Activated T-cell treated with anti-CD3 and anti-CD28 coated beads for 4 hours (primary cell): ENCODE measurements around the gene ZNF860.

Experiments used
- DNase-seq: peaks from one replicate; pipeline ENCODE4 v3.0.0-alpha.2; 2020

The ZNF860 gene

GRCh38 chr3:31981206-31982181 lies at the start of gene ZNF860, which contains the start of gene OSBPL10:
Gene ZNF860 (plus strand): TSS chr3:31981750. CDS start chr3:31989080, 7,330 bp downstream.
Gene OSBPL10 (minus strand): TSS chr3:31981262. CDS start chr3:31981179, 83 bp downstream.
- DNase-seq: no peak

GRCh38 chr3:31932990-31933389 lies 48.6 kb upstream of the ZNF860 start:
- DNase-seq: no peak

DNA sequence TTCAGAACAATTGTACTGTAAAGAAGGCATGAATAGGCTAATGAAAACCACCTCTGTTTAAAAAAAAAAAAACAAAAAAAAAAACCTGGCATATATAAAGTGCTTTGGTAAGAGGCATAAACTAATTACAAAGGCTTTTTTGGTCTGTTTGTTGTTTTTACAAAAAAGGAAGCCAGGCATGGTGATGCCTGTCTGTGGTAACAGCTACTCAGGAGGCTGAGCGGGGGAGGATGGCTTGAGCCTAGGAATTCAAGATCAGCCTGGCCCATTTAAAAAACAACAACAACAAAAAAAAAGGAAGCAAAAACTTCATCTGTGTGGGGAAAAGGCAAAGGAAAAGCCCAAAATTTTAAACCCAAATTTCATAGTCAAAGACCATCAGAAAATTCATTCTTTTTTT lies 47.5 kb upstream of the ZNF860 start:
- no peak for DNase-seq

GRCh38 chr3:31934866-31935265 lies 46.7 kb upstream of the ZNF860 start:
- no peak for DNase-seq

DNA sequence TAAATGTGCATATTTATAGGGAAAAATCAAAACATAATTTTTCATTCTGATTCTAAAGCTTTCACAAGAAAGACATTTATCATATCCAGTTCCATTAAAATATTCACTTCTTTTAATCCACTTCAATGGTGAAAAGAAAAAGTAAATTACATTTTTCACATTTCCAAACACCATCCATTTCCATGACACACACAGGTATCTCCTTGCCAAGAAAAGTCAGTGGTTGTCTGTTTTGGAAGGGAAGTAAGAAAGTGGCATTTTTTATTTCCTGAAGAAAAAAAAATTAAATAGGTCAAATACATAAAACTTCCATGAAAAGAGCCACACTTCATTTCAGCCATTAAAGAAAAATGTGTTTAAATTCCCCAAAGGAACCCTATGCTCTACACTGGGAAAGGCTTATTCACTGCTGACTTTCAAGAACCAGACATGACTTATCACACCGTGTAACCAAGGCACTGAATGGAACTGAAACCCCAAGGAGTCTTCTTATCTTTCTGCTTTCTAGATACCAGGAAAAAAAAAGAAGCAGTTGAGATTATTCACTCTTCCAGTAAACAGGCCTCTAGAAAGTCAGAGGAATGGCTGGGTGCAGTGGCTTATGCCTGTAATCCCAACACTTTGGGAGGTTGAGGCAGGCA lies 45.0 kb upstream of the ZNF860 start:
- no peak for DNase-seq

DNA sequence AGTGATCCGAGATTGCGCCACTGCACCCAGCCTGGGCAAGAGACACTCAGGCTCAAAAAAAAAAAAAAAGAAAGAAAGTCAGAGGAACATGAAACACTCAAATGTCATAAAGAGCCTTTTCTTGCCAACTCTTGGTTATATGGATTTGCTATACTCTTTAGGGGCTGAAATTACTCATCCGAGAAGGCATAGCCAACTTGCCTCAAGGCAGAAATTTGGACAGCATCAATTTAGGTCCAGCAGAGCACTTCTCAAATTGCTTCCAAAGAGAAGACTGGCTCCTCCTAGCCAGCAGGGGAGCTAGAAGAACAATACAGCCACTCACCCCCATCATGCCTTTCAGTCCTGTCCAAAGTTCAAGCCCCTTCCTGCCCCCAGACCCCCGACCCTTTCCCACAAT lies 44.3 kb upstream of the ZNF860 start:
- DNase-seq: no peak

DNA sequence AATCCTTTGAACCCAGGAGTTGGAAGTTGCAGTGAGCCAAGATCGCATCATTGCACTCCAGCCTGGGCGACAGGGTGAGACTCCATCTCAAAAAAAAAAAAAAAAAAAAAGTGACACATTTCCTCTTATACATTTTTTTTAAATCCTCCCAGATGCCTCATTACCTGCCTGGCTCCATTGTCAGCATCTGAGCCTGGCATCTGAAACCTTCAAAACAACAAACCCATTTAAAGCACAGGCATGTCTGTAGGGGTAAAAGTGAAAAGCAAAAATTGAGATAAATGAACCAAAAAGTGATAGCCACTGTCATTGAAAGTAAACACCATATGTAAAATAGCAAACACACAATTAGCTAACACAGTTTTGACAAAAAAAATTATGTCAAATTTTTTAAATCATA lies 39.1 kb upstream of the ZNF860 start:
- no peak for DNase-seq

DNA sequence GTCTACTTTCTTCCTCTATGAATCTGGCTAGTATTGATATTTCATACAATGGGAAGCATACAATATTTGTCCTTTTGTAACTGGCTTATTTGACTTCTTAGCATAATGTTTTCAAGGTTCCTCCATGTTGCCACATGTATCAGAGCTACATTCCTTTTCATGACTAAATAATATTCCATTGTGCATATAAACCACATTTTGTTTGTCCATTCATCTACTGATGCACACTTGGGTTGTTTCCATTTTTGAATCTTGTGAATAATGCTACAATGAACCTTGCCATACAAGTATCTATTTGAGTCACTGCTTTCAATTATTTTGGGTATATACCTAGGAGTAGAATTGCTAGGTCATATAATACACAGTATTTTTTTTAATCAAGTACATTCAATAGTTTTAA lies 38.5 kb upstream of the ZNF860 start:
- no peak for DNase-seq

- no peak for DNase-seq
These were observed 35.9 kb upstream of the ZNF860 start for GRCh38 chr3:31945738-31946052.

GRCh38 chr3:31946484-31947081 lies 35.0 kb upstream of the ZNF860 start:
- no peak for DNase-seq

GRCh38 chr3:31947162-31947561 lies 34.4 kb upstream of the ZNF860 start:
- DNase-seq: no peak

DNA sequence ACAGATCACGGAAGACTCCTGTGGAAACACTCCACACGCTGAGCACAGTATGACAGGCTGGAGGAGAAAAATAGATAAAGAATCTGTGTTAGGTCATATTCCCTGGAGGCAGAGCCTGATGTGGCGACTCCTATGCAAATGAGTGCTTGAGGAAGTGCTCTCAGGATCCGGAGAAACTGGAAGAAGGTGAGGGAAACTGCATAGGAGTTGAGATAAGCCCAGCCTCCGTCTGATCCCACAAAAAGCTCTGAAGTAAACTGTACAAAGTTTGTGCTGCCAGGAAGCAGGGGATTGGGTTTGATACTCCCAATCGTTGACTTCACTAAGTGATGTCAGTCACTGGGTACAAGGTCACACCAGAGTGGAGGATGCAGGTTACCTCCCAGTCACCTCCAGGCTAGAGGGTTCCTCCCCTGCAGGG lies 33.9 kb upstream of the ZNF860 start:
- DNase-seq: no peak

DNA sequence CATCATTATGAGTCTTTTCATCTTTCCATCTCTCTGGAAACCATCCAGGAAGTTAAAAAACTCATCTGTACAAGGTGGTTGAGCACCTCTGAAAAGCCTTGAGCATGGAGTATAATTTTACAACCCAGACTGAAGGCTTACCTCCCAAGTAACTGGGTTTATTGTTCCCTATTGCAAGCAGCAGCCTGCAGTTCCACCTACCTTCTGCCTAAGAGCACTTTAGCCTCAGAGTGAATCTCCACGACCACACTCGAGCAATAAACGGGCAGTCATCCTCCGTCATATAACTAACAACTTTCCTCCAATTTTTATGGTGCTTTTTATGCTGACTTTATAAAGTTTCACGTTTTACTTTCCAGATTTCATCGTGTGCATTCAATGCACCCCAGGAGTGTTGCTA lies 33.3 kb upstream of the ZNF860 start:
- no peak for DNase-seq

GRCh38 chr3:31952205-31952604 lies 29.3 kb upstream of the ZNF860 start:
- no peak for DNase-seq

DNA sequence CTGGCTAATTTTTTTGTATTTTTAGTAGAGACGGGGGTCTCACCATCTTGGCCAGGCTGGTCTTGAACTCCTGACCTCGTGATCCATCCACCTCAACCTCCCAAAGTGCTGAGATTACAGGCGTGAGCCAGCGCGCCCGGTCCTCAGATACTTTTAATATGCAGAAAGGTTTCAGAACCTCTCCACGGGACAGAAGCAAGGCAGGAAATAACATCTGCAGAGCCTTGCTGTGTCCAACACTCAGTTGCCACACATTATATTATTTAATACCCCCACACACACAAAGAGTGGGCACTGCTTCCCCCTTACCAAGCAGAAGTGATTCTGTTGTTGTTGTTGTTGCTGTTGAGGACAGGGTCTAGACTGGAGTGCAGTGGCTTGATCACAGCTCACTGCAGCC lies 28.5 kb upstream of the ZNF860 start:
- no peak for DNase-seq

GRCh38 chr3:31953636-31954035 lies 27.9 kb upstream of the ZNF860 start:
- DNase-seq: no peak

DNA sequence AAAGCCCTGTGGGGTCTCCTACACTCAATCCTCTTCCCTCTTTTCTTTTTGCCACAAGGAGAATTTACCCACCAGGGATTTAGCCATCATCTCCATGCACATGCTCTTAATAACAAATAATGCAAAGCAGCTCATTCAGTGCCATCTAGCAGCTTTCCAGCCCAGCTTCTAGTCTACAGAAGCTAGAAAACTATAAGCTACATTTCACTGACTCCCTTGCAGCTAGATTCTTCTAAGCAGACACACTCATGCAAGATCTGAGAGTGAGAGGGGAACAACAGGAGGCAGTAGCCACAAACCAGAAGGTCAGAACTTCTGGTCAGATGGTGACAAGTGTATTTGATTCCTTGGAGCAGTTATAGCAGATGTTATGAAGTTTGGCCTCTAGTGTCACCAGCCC lies 26.0 kb upstream of the ZNF860 start:
- no peak for DNase-seq

DNA sequence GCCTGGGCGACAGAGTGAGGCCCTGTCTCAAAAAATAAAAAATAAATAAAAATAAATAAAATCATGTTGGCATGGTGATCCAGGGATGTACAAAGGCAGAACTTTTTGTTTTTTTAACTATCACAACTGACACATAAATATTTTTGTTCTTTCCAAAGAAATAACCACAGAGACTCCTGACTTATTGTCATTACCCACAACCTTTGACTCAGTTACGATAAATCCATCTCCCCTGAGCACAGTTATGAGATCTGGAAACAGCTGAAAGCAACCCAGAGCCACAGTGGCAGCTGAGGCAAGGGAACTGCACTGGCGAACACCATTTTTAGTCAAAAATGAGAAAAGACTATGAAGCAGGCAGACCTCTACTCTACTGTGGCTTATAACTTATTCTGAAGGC lies 24.4 kb upstream of the ZNF860 start:
- DNase-seq: no peak

DNA sequence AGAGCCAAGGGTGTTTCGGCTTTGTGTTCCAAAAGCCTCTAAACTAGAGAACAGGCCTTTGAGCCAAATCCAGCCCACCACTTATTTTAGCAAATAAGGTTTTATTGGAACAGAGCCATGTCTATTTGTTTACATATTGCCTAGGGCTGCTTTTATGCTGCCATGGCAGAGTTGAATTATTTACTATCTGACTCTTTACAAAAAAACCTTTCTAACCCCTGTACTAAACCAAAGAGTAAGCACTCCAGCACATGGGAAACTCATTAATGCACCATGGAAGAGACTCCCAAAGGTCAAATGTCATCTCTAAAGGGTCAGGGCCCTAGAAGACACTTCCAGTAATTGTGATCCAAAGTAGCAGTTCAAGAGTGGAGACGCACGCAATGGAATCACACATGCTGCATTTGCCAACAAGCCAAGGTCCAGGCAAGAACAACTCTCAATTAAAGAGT lies 22.8 kb upstream of the ZNF860 start:
- no peak for DNase-seq

- no peak for DNase-seq
These were observed 22.3 kb upstream of the ZNF860 start for GRCh38 chr3:31959251-31959650.

- no peak for DNase-seq
These were observed 21.4 kb upstream of the ZNF860 start for GRCh38 chr3:31959951-31960792.

GRCh38 chr3:31960793-31961431 lies 20.6 kb upstream of the ZNF860 start:
- no peak for DNase-seq
